ENCODE results near the gene LILRB5. TPM values are rescaled to one million over a fixed set of nuclear protein-coding genes. Genes with fewer than 3 reads are reported as not detected.
A peak's percentile ranks its signal among the peaks of the same experiment; 100 is the strongest.

The LILRB5 gene
- total RNA-seq, 1 donor from 2014 or later: 16.0 TPM

GRCh38 chr19:54254195-54254906, 2.7 kb downstream of the LILRB5 start:
- no peak for TF ChIP-seq CTCF (IDR thresholded peaks at IDR 0.05)
- Histone ChIP-seq H3K9me3 (no peaks in the 10 kb centered on the region), H3K4me1 (no peaks in the 10 kb centered on the region), H3K27ac (no peak overlapping the region), H3K27me3 (ENCODE audit: low read depth) (peaks cover 36% of the 10 kb centered on the region), H3K36me3 (no peaks in the 10 kb centered on the region), H3K4me3 (no peak overlapping the region)
- DNase-seq: no peak
- ATAC-seq: peak in 1 of 2 donors; percentile 17
- intact Hi-C loops (cut with DNase I): no loop called here

GRCh38 chr19:54253331-54254194, 3.5 kb downstream of the LILRB5 start:
- Histone ChIP-seq H3K4me3 (no peak overlapping the region), H3K36me3 (no peaks in the 10 kb centered on the region), H3K9me3 (no peaks in the 10 kb centered on the region), H3K27me3 (ENCODE audit: low read depth) (peaks cover 36% of the 10 kb centered on the region), H3K4me1 (no peaks in the 10 kb centered on the region), H3K27ac (no peak overlapping the region)
- no peak for TF ChIP-seq CTCF (IDR thresholded peaks at IDR 0.05)
- intact Hi-C loops (cut with DNase I): no loop called here
- DNase-seq: no peak
- no peak for ATAC-seq

GRCh38 chr19:54252845-54253244, 4.2 kb downstream of the LILRB5 start:
- intact Hi-C loops (cut with DNase I): no loop called here
- no peak for TF ChIP-seq CTCF (IDR thresholded peaks at IDR 0.05)
- Histone ChIP-seq H3K9me3 (no peaks in the 10 kb centered on the region), H3K27me3 (ENCODE audit: low read depth) (peaks cover 36% of the 10 kb centered on the region), H3K4me3 (no peak overlapping the region), H3K36me3 (no peaks in the 10 kb centered on the region), H3K4me1 (no peaks in the 10 kb centered on the region), H3K27ac (no peak overlapping the region)
- ATAC-seq: no peak
- no peak for DNase-seq

GRCh38 chr19:54252243-54252642, 4.8 kb downstream of the LILRB5 start:
- intact Hi-C loops (cut with DNase I): no loop called here
- H3K4me1 ChIP-seq: peaks cover 4% of the 10 kb centered on the region
- H3K9me3 ChIP-seq: no peaks in the 10 kb centered on the region
- ATAC-seq: no peak
- peaks cover 34% of the 10 kb centered on the region for H3K27me3 ChIP-seq (ENCODE audit: low read depth)
- TF ChIP-seq CTCF (IDR thresholded peaks at IDR 0.05): no peak
- no peak for DNase-seq
- H3K36me3 ChIP-seq: no peaks in the 10 kb centered on the region
- no peak overlapping the region for H3K4me3 ChIP-seq
- H3K27ac ChIP-seq: no peak overlapping the region

GRCh38 chr19:54248016-54248601, 9.0 kb downstream of the LILRB5 start:
- no peaks in the 10 kb centered on the region for H3K9me3 ChIP-seq
- no peak overlapping the region for H3K27ac ChIP-seq
- DNase-seq: peak; percentile 62

More at GRCh38 chr19:54248016-54248601, 9.0 kb downstream of the LILRB5 start:
- H3K36me3 ChIP-seq: no peaks in the 10 kb centered on the region
- no peak for TF ChIP-seq CTCF (IDR thresholded peaks at IDR 0.05)
- peaks cover 7% of the 10 kb centered on the region for H3K4me1 ChIP-seq
- peaks cover 10% of the 10 kb centered on the region for H3K27me3 ChIP-seq (ENCODE audit: low read depth)
- H3K4me3 ChIP-seq: no peak overlapping the region
- intact Hi-C loops (cut with DNase I): no loop called here
- peak; percentile 82 to 87 for ATAC-seq
